ENCODE measurements around the gene POGLUT2.

The POGLUT2 gene

DNA sequence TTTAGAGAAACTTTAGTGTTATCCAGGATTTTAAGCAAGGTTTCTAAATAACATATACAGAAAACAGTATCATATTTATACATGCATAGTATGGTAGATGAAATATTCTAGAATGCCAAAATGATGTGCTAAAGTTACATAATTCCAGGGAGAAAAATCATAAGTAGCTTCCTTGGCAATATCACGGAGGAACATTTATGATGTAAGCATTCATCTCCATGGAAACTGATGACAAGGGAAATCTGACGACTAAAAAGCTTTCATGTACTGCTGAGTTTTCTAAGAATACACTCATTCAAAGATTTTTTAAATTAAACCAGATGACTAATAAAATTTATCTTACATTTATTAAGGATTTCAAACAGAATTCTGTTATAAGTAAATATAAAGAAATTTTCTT lies 29.9 kb downstream of the POGLUT2 start:
- DNase-seq (ENCODE audit: low read depth): no peak

GRCh38 chr13:102763741-102764140 lies 35.0 kb downstream of the POGLUT2 start:
- DNase-seq (ENCODE audit: low read depth): no peak

DNA sequence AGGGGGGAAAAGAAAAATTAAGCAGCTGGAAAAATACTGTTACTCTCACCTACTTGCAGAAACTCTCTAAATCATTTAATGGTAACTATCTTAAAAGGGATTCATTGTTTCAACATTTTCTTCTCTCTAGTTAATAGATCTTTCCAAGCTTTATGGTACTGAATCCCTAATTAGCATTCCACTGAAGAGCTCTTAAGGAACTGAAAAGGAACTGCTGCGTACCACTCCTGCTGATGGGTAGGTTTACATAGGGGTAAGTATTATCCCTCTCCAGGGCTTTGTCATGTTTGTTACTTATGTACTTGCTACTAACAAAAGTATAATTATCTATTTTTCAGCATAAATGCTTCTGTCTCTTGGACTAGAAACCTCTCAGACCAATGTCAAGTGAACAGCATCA lies 37.7 kb downstream of the POGLUT2 start:
- DNase-seq (ENCODE audit: low read depth): no peak

- no peak for DNase-seq (ENCODE audit: low read depth)
Observed at GRCh38 chr13:102758842-102759241, 39.9 kb downstream of the POGLUT2 start.

DNA sequence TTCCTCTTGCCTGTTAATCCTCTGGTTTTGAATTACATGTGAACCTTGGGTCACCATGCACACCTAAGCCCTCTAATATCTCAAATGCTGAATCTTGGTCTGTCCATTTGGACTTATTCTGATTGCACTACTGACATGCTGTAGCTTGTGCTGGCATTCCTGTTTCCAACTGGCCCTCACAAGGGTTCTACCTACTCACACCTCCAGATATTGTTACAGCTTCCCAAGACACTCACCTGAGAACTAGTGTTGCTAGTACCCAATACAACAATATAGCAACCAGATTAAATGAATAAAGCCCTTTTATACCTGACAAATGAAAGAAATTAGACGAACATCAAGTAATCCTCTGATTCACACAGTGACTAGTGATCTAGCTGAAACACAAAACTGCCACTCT lies 41.8 kb downstream of the POGLUT2 start:
- no peak for DNase-seq (ENCODE audit: low read depth)

DNA sequence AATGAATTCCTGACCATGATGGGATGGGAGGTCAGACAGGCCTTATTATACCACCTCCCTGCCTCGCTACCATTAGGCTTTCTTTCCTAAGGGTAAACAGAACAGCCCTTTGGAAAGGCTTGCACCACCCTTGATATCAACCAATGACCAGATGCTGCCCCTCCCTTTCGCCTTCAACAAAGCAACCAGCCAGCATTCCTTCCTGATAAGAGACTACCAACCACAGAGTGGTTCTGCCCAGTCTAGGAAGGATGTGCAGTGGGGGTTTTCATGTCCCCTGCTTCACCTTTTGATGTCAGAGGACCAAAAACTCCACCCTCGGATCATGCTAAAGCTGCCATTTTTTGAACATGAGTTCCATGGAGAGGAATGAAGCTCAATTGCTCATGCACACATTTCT lies 46.9 kb downstream of the POGLUT2 start:
- no peak for DNase-seq (ENCODE audit: low read depth)

DNA sequence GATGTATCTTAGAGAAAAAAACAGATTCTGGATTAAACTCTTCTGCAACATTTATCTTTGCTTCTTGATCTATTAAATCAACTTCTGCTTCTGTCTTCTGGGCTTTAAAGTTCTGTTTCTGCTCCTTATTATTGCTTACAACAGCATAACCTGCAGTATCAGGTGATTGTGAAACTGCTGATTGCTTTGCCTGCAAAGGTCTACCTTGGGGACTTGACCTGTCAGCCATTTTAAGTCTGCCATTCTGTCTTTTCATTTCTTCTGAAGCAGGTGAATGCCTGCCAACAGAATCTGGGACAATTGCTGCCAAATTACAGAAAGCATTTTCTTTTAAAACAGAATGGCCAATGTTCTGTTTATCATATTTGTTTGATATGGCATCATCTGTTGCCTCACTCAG lies 56.3 kb downstream of the POGLUT2 start:
- DNase-seq (ENCODE audit: low read depth): no peak

DNA sequence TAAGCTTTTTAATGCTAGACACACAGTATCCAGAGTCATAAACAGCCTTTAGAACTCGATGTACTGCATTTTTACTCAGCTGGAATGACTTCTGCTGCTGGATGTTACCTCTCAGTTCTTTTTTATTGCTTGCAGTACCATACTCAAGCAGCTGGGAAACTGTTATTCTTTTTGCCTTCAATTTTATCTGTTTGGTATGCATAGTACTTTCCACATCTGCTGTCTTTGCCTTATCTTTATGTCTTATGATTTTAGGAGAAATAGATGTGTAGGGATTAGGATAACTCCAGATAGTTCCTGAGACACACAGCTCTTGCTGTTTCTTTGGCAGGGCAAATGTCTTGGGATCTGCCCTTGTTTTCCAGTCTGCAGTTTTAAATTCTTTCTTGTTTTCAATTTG lies 56.7 kb downstream of the POGLUT2 start:
- no peak for DNase-seq (ENCODE audit: low read depth)

Measured in HS-5 (cell line).